Measurements from ENCODE around the gene OR9A4. TPM values are rescaled to one million over a fixed set of nuclear protein-coding genes. Genes with fewer than 3 reads are reported as not detected.
"Not testable (repeated sequence)": the region's sequence is repeated elsewhere in the genome, so short reads cannot be mapped to it uniquely, and the experiment has no call there.

OR9A4 gene
- total and polyA plus RNA-seq, 5 donors from 2014 or later: not detected

DNA sequence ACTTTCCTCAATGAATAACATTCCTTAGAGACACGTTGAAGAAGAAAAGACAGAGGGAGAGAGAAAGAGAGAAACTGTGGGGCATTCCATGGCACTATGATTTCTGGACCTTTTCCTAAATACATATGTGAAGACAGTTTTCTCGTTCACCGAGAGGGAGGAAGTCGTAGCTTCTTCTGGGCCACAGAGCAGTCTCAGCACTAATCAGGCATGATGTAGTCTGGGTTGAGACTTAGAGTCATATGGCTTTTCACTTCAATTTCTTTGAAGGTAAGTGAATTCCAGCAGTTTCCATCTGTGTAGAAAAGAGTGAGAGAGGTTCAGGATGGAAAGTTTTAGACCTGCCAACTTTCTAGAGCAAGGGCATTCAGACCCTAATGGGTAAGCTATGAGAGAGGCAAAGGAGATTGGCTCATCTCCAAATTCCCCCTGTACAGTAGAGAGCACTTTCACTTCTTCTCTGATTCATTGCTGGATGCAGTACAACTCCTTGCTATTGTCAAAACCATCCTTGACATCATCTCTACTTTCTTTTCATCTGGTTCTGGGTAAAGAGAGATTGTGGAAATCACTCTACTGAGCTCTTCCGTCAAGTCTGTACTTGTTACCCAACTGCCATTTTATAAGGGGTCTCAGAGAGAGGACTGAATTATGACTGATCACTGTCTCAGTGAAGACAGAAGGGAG is 31.5 kb upstream of the OR9A4 start:
- H3K27ac Mint-ChIP-seq: no peak overlapping the region
- H3K4me1 ChIP-seq (ENCODE audit: control insufficient read depth, insufficient read depth, low read length, poor library complexity, severe bottlenecking): no peaks in the 10 kb centered on the region
- no peaks in the 10 kb centered on the region for H3K9me3 ChIP-seq (ENCODE audit: control insufficient read depth in 2 of 2, low read length in 2 of 2)
- ATAC-seq (ENCODE audit: low read depth in 2 of 2) (peak in 1 of 2 donors; percentile 20), DNase-seq (no peak)
- H3K36me3 Mint-ChIP-seq: no peaks in the 10 kb centered on the region
- H3K9me3 Mint-ChIP-seq: peaks cover 0 to 7% (median 2%) of the 10 kb centered on the region in 7 donors
- no peak overlapping the region for H3K4me3 ChIP-seq (ENCODE audit: low read depth, low read length)
- no peak overlapping the region for H3K27ac ChIP-seq (ENCODE audit: insufficient read depth, low read length, poor library complexity, severe bottlenecking)
- no peaks in the 10 kb centered on the region for H3K27me3 ChIP-seq (ENCODE audit: control insufficient read depth, insufficient read depth, low read length)
- no peak overlapping the region for H3K4me3 Mint-ChIP-seq
- no peaks in the 10 kb centered on the region for H3K4me1 Mint-ChIP-seq
- H3K36me3 ChIP-seq (ENCODE audit: control insufficient read depth, insufficient read depth, low read length): no peaks in the 10 kb centered on the region
- peaks cover 5% of the 10 kb centered on the region for H3K27me3 Mint-ChIP-seq

GRCh38 chr7:141889321-141889720 is 26.9 kb upstream of the OR9A4 start:
- Mint-ChIP-seq H3K27me3 (peaks cover 5% of the 10 kb centered on the region), H3K4me1 (no peaks in the 10 kb centered on the region), H3K36me3 (no peaks in the 10 kb centered on the region), H3K27ac (no peak overlapping the region), H3K9me3 (peaks cover 0 to 3% (median 0%) of the 10 kb centered on the region in 7 donors), H3K4me3 (no peak overlapping the region)
- Histone ChIP-seq H3K4me3 (ENCODE audit: low read depth, low read length) (no peak overlapping the region), H3K4me1 (ENCODE audit: control insufficient read depth, insufficient read depth, low read length, poor library complexity, severe bottlenecking) (no peaks in the 10 kb centered on the region), H3K9me3 (ENCODE audit: control insufficient read depth in 2 of 2, low read length in 2 of 2) (no peaks in the 10 kb centered on the region), H3K27ac (ENCODE audit: insufficient read depth, low read length, poor library complexity, severe bottlenecking) (no peak overlapping the region), H3K27me3 (ENCODE audit: control insufficient read depth, insufficient read depth, low read length) (no peaks in the 10 kb centered on the region), H3K36me3 (ENCODE audit: control insufficient read depth, insufficient read depth, low read length) (no peaks in the 10 kb centered on the region)
- DNase-seq: no peak
- ATAC-seq (ENCODE audit: low read depth in 2 of 2): no peak

DNA sequence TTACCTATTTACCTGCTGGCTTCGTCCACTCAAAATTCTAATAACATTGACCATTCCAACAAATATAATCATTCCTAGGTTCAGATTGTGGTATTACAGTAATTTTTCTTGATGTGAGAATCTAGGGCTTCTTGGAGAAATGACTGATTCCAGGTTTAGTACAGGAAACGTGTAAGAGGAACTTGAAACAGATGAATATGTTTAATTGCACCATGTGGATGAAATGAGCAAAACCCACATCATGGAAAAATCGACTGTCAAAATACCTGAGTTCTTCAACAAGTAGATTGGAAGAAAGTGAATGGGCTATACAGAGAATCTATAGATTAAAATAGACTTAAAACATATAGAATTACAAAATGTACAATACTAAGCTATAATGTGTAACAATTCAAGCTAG is 24.9 kb upstream of the OR9A4 start:
- no peak for DNase-seq
- Histone ChIP-seq H3K4me1 (ENCODE audit: control insufficient read depth, insufficient read depth, low read length, poor library complexity, severe bottlenecking) (no peaks in the 10 kb centered on the region), H3K9me3 (ENCODE audit: control insufficient read depth in 2 of 2, low read length in 2 of 2) (no peaks in the 10 kb centered on the region), H3K4me3 (ENCODE audit: low read depth, low read length) (no peak overlapping the region), H3K27me3 (ENCODE audit: control insufficient read depth, insufficient read depth, low read length) (no peaks in the 10 kb centered on the region), H3K36me3 (ENCODE audit: control insufficient read depth, insufficient read depth, low read length) (no peaks in the 10 kb centered on the region), H3K27ac (ENCODE audit: insufficient read depth, low read length, poor library complexity, severe bottlenecking) (no peak overlapping the region)
- H3K27me3 Mint-ChIP-seq: peaks cover 5% of the 10 kb centered on the region
- no peak for ATAC-seq (ENCODE audit: low read depth in 2 of 2)
- H3K9me3 Mint-ChIP-seq: peaks cover 0 to 3% (median 0%) of the 10 kb centered on the region in 7 donors
- no peak overlapping the region for H3K4me3 Mint-ChIP-seq
- H3K27ac Mint-ChIP-seq: no peak overlapping the region
- no peaks in the 10 kb centered on the region for H3K4me1 Mint-ChIP-seq
- H3K36me3 Mint-ChIP-seq: no peaks in the 10 kb centered on the region

DNA sequence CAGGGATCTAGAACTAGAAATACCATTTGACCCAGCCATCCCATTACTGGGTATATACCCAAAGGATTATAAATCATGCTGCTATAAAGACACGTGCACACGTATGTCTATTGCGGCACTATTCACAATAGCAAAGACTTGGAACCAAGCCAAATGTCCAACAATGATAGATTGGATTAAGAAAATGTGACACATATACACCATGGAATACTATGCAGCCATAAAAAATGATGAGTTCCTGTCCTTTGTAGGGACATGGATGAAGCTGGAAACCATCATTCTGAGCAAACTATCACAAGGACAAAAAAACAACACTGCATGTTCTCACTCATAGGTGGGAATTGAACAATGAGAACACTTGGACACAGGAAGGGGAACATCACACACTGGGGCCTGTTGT is 16.8 kb upstream of the OR9A4 start:
- H3K27me3 Mint-ChIP-seq; H3K4me3 Mint-ChIP-seq; H3K4me1 ChIP-seq (ENCODE audit: control insufficient read depth, insufficient read depth, low read length, poor library complexity, severe bottlenecking); DNase-seq; H3K27ac ChIP-seq (ENCODE audit: insufficient read depth, low read length, poor library complexity, severe bottlenecking); H3K36me3 Mint-ChIP-seq; H3K9me3 ChIP-seq (ENCODE audit: control insufficient read depth in 2 of 2, low read length in 2 of 2); H3K4me1 Mint-ChIP-seq; H3K36me3 ChIP-seq (ENCODE audit: control insufficient read depth, insufficient read depth, low read length); ATAC-seq (ENCODE audit: low read depth in 2 of 2); H3K27ac Mint-ChIP-seq; H3K27me3 ChIP-seq (ENCODE audit: control insufficient read depth, insufficient read depth, low read length); H3K9me3 Mint-ChIP-seq; H3K4me3 ChIP-seq (ENCODE audit: low read depth, low read length): not testable (repeated sequence)

- DNase-seq (no peak), ATAC-seq (ENCODE audit: low read depth in 2 of 2) (no peak)
Observed at GRCh38 chr7:141906285-141906684, 9.9 kb upstream of the OR9A4 start.

GRCh38 chr7:141911391-141911790 is 4.8 kb upstream of the OR9A4 start:
- DNase-seq (no peak), ATAC-seq (ENCODE audit: low read depth in 2 of 2) (no peak)
- Mint-ChIP-seq H3K4me1 (no peaks in the 10 kb centered on the region), H3K27ac (no peak overlapping the region), H3K4me3 (no peak overlapping the region), H3K36me3 (no peaks in the 10 kb centered on the region), H3K9me3 (peaks cover 0 to 5% (median 0%) of the 10 kb centered on the region in 7 donors), H3K27me3 (peaks cover 14% of the 10 kb centered on the region)
- Histone ChIP-seq H3K27me3 (ENCODE audit: control insufficient read depth, insufficient read depth, low read length) (no peaks in the 10 kb centered on the region), H3K27ac (ENCODE audit: insufficient read depth, low read length, poor library complexity, severe bottlenecking) (no peak overlapping the region), H3K9me3 (ENCODE audit: control insufficient read depth in 2 of 2, low read length in 2 of 2) (no peaks in the 10 kb centered on the region), H3K4me1 (ENCODE audit: control insufficient read depth, insufficient read depth, low read length, poor library complexity, severe bottlenecking) (no peaks in the 10 kb centered on the region), H3K4me3 (ENCODE audit: low read depth, low read length) (no peak overlapping the region), H3K36me3 (ENCODE audit: control insufficient read depth, insufficient read depth, low read length) (no peaks in the 10 kb centered on the region)

More at GRCh38 chr7:141906285-141906684, 9.9 kb upstream of the OR9A4 start:
- Mint-ChIP-seq H3K36me3 (no peaks in the 10 kb centered on the region), H3K27me3 (peaks cover 17% of the 10 kb centered on the region), H3K9me3 (peaks cover 0 to 7% (median 1%) of the 10 kb centered on the region in 7 donors), H3K4me1 (no peaks in the 10 kb centered on the region), H3K4me3 (no peak overlapping the region), H3K27ac (no peak overlapping the region)
- Histone ChIP-seq H3K36me3 (ENCODE audit: control insufficient read depth, insufficient read depth, low read length) (no peaks in the 10 kb centered on the region), H3K4me1 (ENCODE audit: control insufficient read depth, insufficient read depth, low read length, poor library complexity, severe bottlenecking) (no peaks in the 10 kb centered on the region), H3K27ac (ENCODE audit: insufficient read depth, low read length, poor library complexity, severe bottlenecking) (no peak overlapping the region), H3K4me3 (ENCODE audit: low read depth, low read length) (no peak overlapping the region), H3K27me3 (ENCODE audit: control insufficient read depth, insufficient read depth, low read length) (no peaks in the 10 kb centered on the region), H3K9me3 (ENCODE audit: control insufficient read depth in 2 of 2, low read length in 2 of 2) (no peaks in the 10 kb centered on the region)

GRCh38 chr7:141915565-141915964 is 634 bp upstream of the OR9A4 start:
- no peak overlapping the region for H3K4me3 ChIP-seq (ENCODE audit: low read depth, low read length)
- Mint-ChIP-seq H3K27ac (no peak overlapping the region), H3K27me3 (no peaks in the 10 kb centered on the region), H3K4me3 (no peak overlapping the region), H3K9me3 (peaks cover 0 to 4% (median 2%) of the 10 kb centered on the region in 7 donors), H3K36me3 (no peaks in the 10 kb centered on the region), H3K4me1 (no peaks in the 10 kb centered on the region)
- H3K36me3 ChIP-seq (ENCODE audit: control insufficient read depth, insufficient read depth, low read length): no peaks in the 10 kb centered on the region
- H3K27ac ChIP-seq (ENCODE audit: insufficient read depth, low read length, poor library complexity, severe bottlenecking): no peak overlapping the region
- no peak for ATAC-seq (ENCODE audit: low read depth in 2 of 2)
- no peaks in the 10 kb centered on the region for H3K9me3 ChIP-seq (ENCODE audit: control insufficient read depth in 2 of 2, low read length in 2 of 2)
- H3K4me1 ChIP-seq (ENCODE audit: control insufficient read depth, insufficient read depth, low read length, poor library complexity, severe bottlenecking): no peaks in the 10 kb centered on the region
- no peaks in the 10 kb centered on the region for H3K27me3 ChIP-seq (ENCODE audit: control insufficient read depth, insufficient read depth, low read length)
- no peak for DNase-seq

GRCh38 chr7:141920281-141920680 is 4.1 kb downstream of the OR9A4 start:
- Histone ChIP-seq H3K9me3 (ENCODE audit: control insufficient read depth in 2 of 2, low read length in 2 of 2) (no peaks in the 10 kb centered on the region), H3K36me3 (ENCODE audit: control insufficient read depth, insufficient read depth, low read length) (no peaks in the 10 kb centered on the region), H3K27ac (ENCODE audit: insufficient read depth, low read length, poor library complexity, severe bottlenecking) (no peak overlapping the region), H3K27me3 (ENCODE audit: control insufficient read depth, insufficient read depth, low read length) (no peaks in the 10 kb centered on the region), H3K4me3 (ENCODE audit: low read depth, low read length) (no peak overlapping the region), H3K4me1 (ENCODE audit: control insufficient read depth, insufficient read depth, low read length, poor library complexity, severe bottlenecking) (no peaks in the 10 kb centered on the region)
- Mint-ChIP-seq H3K9me3 (peaks cover 0 to 4% (median 2%) of the 10 kb centered on the region in 7 donors), H3K36me3 (no peaks in the 10 kb centered on the region), H3K4me3 (no peak overlapping the region), H3K27ac (no peak overlapping the region), H3K27me3 (no peaks in the 10 kb centered on the region), H3K4me1 (no peaks in the 10 kb centered on the region)
- ATAC-seq (ENCODE audit: low read depth in 2 of 2): no peak
- DNase-seq: no peak

Data from CD4-positive, CD25-positive, alpha-beta regulatory T cell (primary cell).